ENCODE data around the gene EFCAB8. TPM values are rescaled to one million over a fixed set of nuclear protein-coding genes. Genes with fewer than 3 reads are reported as not detected.

The EFCAB8 gene
- total and polyA plus RNA-seq, 4 experiments from 2014 or later: 1.5 to 1.8 TPM; not detected in 2

GRCh38 chr20:32989507-32990283 lies 131.0 kb downstream of the EFCAB8 start:
- no peak overlapping the region for H3K27ac Mint-ChIP-seq
- no peak overlapping the region for H3K4me3 Mint-ChIP-seq
- no peaks in the 10 kb centered on the region for H3K9me3 ChIP-seq (ENCODE audit: control insufficient read depth in 1 of 2, low read length in 2 of 2)
- no peaks in the 10 kb centered on the region for H3K27me3 ChIP-seq (ENCODE audit: insufficient read depth, low read length)
- ChIA-PET CTCF (ENCODE audit: partially characterized antibody) (no interaction called here), POLR2A (ENCODE audit: partially characterized antibody) (no interaction called here)
- H3K27ac ChIP-seq (ENCODE audit: low read depth, low read length): no peak overlapping the region
- no peak for DNase-seq
- intact Hi-C loops (cut with micrococcal nuclease): no loop called here
- H3K4me1 ChIP-seq (ENCODE audit: insufficient read depth, low read length): peaks cover 8% of the 10 kb centered on the region
- no peaks in the 10 kb centered on the region for H3K27me3 Mint-ChIP-seq
- no peaks in the 10 kb centered on the region for H3K36me3 ChIP-seq (ENCODE audit: insufficient read depth, low read length)
- H3K36me3 Mint-ChIP-seq: no peaks in the 10 kb centered on the region
- peaks cover 6 to 26% (median 9%) of the 10 kb centered on the region in 4 donors for H3K4me1 Mint-ChIP-seq
- no peak overlapping the region for H3K4me3 ChIP-seq (ENCODE audit: low read length in 2 of 2)
- H3K9me3 Mint-ChIP-seq: peaks cover 0 to 10% (median 3%) of the 10 kb centered on the region in 8 donors

- no peaks in the 10 kb centered on the region for H3K27me3 ChIP-seq (ENCODE audit: insufficient read depth, low read length)
- Mint-ChIP-seq H3K27me3 (no peaks in the 10 kb centered on the region), H3K4me1 (peaks cover 6 to 26% (median 9%) of the 10 kb centered on the region in 4 donors), H3K4me3 (no peak overlapping the region), H3K9me3 (peaks cover 0 to 17% (median 9%) of the 10 kb centered on the region in 8 donors), H3K27ac (no peak overlapping the region), H3K36me3 (no peaks in the 10 kb centered on the region)
- ChIA-PET POLR2A (ENCODE audit: partially characterized antibody) (no interaction called here), CTCF (ENCODE audit: partially characterized antibody) (interaction anchor here (1.6 kb wide), 1 partner anchor 44 kb away, joined by 4 read pairs; no protein-coding TSS in a partner anchor)
- H3K36me3 ChIP-seq (ENCODE audit: insufficient read depth, low read length): no peaks in the 10 kb centered on the region
- no peak overlapping the region for H3K4me3 ChIP-seq (ENCODE audit: low read length in 2 of 2)
- no peak for DNase-seq
- H3K9me3 ChIP-seq (ENCODE audit: control insufficient read depth in 1 of 2, low read length in 2 of 2): peaks cover 0 to 1% of the 10 kb centered on the region in 2 donors
- intact Hi-C loops (cut with micrococcal nuclease): no loop called here
- peaks cover 8% of the 10 kb centered on the region for H3K4me1 ChIP-seq (ENCODE audit: insufficient read depth, low read length)
- no peak overlapping the region for H3K27ac ChIP-seq (ENCODE audit: low read depth, low read length)
Observed at GRCh38 chr20:32990426-32990825, 131.7 kb downstream of the EFCAB8 start.

GRCh38 chr20:32991383-32991782 lies 132.7 kb downstream of the EFCAB8 start:
- Histone ChIP-seq H3K4me1 (ENCODE audit: insufficient read depth, low read length) (peaks cover 8% of the 10 kb centered on the region), H3K27me3 (ENCODE audit: insufficient read depth, low read length) (no peaks in the 10 kb centered on the region), H3K27ac (ENCODE audit: low read depth, low read length) (no peak overlapping the region), H3K36me3 (ENCODE audit: insufficient read depth, low read length) (no peaks in the 10 kb centered on the region), H3K4me3 (ENCODE audit: low read length in 2 of 2) (no peak overlapping the region), H3K9me3 (ENCODE audit: control insufficient read depth in 1 of 2, low read length in 2 of 2) (peaks cover 0 to 9% of the 10 kb centered on the region in 2 donors)
- Mint-ChIP-seq H3K27me3 (no peaks in the 10 kb centered on the region), H3K36me3 (peaks cover 0 to 2% of the 10 kb centered on the region in 2 donors), H3K9me3 (peaks cover 0 to 25% (median 14%) of the 10 kb centered on the region in 8 donors), H3K4me3 (no peak overlapping the region), H3K4me1 (peaks cover 6 to 21% (median 8%) of the 10 kb centered on the region in 4 donors), H3K27ac (peak overlapping the region in 1 of 7 donors; percentile 3)
- intact Hi-C loops (cut with micrococcal nuclease): no loop called here
- CTCF ChIA-PET (ENCODE audit: partially characterized antibody): interaction anchor here (1.6 kb wide), 1 partner anchor 45 kb away, joined by 4 read pairs; no protein-coding TSS in a partner anchor
- POLR2A ChIA-PET (ENCODE audit: partially characterized antibody): no interaction called here
- no peak for DNase-seq

GRCh38 chr20:32991792-32992641 lies 133.3 kb downstream of the EFCAB8 start:
- Mint-ChIP-seq H3K4me1 (peaks cover 6 to 24% (median 8%) of the 10 kb centered on the region in 4 donors), H3K4me3 (no peak overlapping the region), H3K27me3 (no peaks in the 10 kb centered on the region), H3K9me3 (peaks cover 0 to 25% (median 16%) of the 10 kb centered on the region in 8 donors), H3K27ac (no peak overlapping the region), H3K36me3 (peaks cover 0 to 2% of the 10 kb centered on the region in 2 donors)
- CTCF ChIA-PET (ENCODE audit: partially characterized antibody): interaction anchor here (1.6 kb wide), 1 partner anchor 46 kb away, joined by 4 read pairs; no protein-coding TSS in a partner anchor
- no peak for DNase-seq
- no peak overlapping the region for H3K4me3 ChIP-seq (ENCODE audit: low read length in 2 of 2)
- no peaks in the 10 kb centered on the region for H3K36me3 ChIP-seq (ENCODE audit: insufficient read depth, low read length)
- peaks cover 8% of the 10 kb centered on the region for H3K4me1 ChIP-seq (ENCODE audit: insufficient read depth, low read length)
- POLR2A ChIA-PET (ENCODE audit: partially characterized antibody): no interaction called here
- no peaks in the 10 kb centered on the region for H3K27me3 ChIP-seq (ENCODE audit: insufficient read depth, low read length)
- peaks cover 0 to 9% of the 10 kb centered on the region in 2 donors for H3K9me3 ChIP-seq (ENCODE audit: control insufficient read depth in 1 of 2, low read length in 2 of 2)
- no peak overlapping the region for H3K27ac ChIP-seq (ENCODE audit: low read depth, low read length)
- intact Hi-C loops (cut with micrococcal nuclease): no loop called here

GRCh38 chr20:32993496-32994050 lies 134.8 kb downstream of the EFCAB8 start:
- Mint-ChIP-seq H3K9me3 (peaks cover 0 to 25% (median 16%) of the 10 kb centered on the region in 8 donors), H3K36me3 (peaks cover 0 to 2% of the 10 kb centered on the region in 2 donors), H3K4me1 (peaks cover 12 to 33% (median 16%) of the 10 kb centered on the region in 4 donors), H3K4me3 (no peak overlapping the region), H3K27ac (peak overlapping the region in 1 of 7 donors; percentile 38), H3K27me3 (no peaks in the 10 kb centered on the region)
- intact Hi-C loops (cut with micrococcal nuclease): no loop called here
- Histone ChIP-seq H3K36me3 (ENCODE audit: insufficient read depth, low read length) (no peaks in the 10 kb centered on the region), H3K27ac (ENCODE audit: low read depth, low read length) (no peak overlapping the region), H3K4me3 (ENCODE audit: low read length in 2 of 2) (no peak overlapping the region), H3K4me1 (ENCODE audit: insufficient read depth, low read length) (peaks cover 14% of the 10 kb centered on the region), H3K9me3 (ENCODE audit: control insufficient read depth in 1 of 2, low read length in 2 of 2) (peaks cover 0 to 9% of the 10 kb centered on the region in 2 donors), H3K27me3 (ENCODE audit: insufficient read depth, low read length) (no peaks in the 10 kb centered on the region)
- CTCF ChIA-PET (ENCODE audit: partially characterized antibody): no interaction called here
- no peak for DNase-seq
- POLR2A ChIA-PET (ENCODE audit: partially characterized antibody): interaction anchor here (1.4 kb wide), 1 partner anchor 21 kb away, joined by 3 read pairs; no protein-coding TSS in a partner anchor

GRCh38 chr20:32995802-32996201 lies 137.1 kb downstream of the EFCAB8 start:
- Histone ChIP-seq H3K36me3 (ENCODE audit: insufficient read depth, low read length) (no peaks in the 10 kb centered on the region), H3K9me3 (ENCODE audit: control insufficient read depth in 1 of 2, low read length in 2 of 2) (peaks cover 0 to 9% of the 10 kb centered on the region in 2 donors), H3K4me1 (ENCODE audit: insufficient read depth, low read length) (peaks cover 11% of the 10 kb centered on the region), H3K4me3 (ENCODE audit: low read length in 2 of 2) (no peak overlapping the region), H3K27ac (ENCODE audit: low read depth, low read length) (no peak overlapping the region), H3K27me3 (ENCODE audit: insufficient read depth, low read length) (no peaks in the 10 kb centered on the region)
- Mint-ChIP-seq H3K9me3 (peaks cover 0 to 25% (median 16%) of the 10 kb centered on the region in 8 donors), H3K4me1 (peaks cover 10 to 30% (median 18%) of the 10 kb centered on the region in 4 donors), H3K27ac (peak overlapping the region in 1 of 7 donors; percentile 57), H3K36me3 (peaks cover 0 to 2% of the 10 kb centered on the region in 2 donors), H3K27me3 (no peaks in the 10 kb centered on the region), H3K4me3 (no peak overlapping the region)
- POLR2A ChIA-PET (ENCODE audit: partially characterized antibody): interaction anchor here (1.4 kb wide), 1 partner anchor 24 kb away, joined by 4 read pairs; no protein-coding TSS in a partner anchor
- DNase-seq: no peak
- CTCF ChIA-PET (ENCODE audit: partially characterized antibody): interaction anchor here (1.0 to 2.2 kb wide), 3 partner anchors 9 to 94 kb away, joined by 3 to 6 read pairs (median 4); partner anchors contain the start of gene SUN5
- intact Hi-C loops (cut with micrococcal nuclease): no loop called here
